ENCODE results near the gene CCDC167. TPM values are rescaled to one million over a fixed set of nuclear protein-coding genes. Genes with fewer than 3 reads are reported as not detected.

CCDC167 gene
- total RNA-seq, 1 experiment from 2014 or later, result 27.8 TPM

- H3K27ac ChIP-seq (ENCODE audit: low read depth, low read length), result no peak overlapping the region
- POLR2A ChIA-PET, result no interaction called here
- no peaks in the 10 kb centered on the region for H3K9me2 ChIP-seq (ENCODE audit: insufficient read depth)
- no peak overlapping the region for H3K4me2 ChIP-seq (ENCODE audit: low read length)
- TF ChIP-seq SP1 (IDR thresholded peaks at IDR 0.05; ENCODE audit: low read depth) (no peak), FOSL1 (IDR thresholded peaks at IDR 0.05; ENCODE audit: low read depth) (no peak), TCF7L2 (IDR thresholded peaks at IDR 0.05; ENCODE audit: borderline replicate concordance, extremely low read depth, insufficient read depth, insufficient read length) (no peak), EZH2 (IDR thresholded peaks at IDR 0.05) (no peak), YY1 (IDR thresholded peaks at IDR 0.05; ENCODE audit: extremely low read depth, insufficient replicate concordance, low read depth, low read length) (no peak), REST (IDR thresholded peaks at IDR 0.05; ENCODE audit: low read depth) (no peak), EZH2phosphoT487 (IDR thresholded peaks at IDR 0.05; ENCODE audit: borderline replicate concordance) (no peak), ZFX (IDR thresholded peaks at IDR 0.05) (no peak), SRF (IDR thresholded peaks at IDR 0.05; ENCODE audit: low read depth) (no peak), JUND (IDR thresholded peaks at IDR 0.05) (no peak)
- TF ChIP-seq, protein P1, sequence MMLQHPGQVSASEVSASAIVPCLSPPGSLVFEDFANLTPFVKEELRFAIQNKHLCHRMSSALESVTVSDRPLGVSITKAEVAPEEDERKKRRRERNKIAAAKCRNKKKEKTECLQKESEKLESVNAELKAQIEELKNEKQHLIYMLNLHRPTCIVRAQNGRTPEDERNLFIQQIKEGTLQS (IDR thresholded peaks at IDR 0.05), result no peak
- TF ChIP-seq, protein P2, sequence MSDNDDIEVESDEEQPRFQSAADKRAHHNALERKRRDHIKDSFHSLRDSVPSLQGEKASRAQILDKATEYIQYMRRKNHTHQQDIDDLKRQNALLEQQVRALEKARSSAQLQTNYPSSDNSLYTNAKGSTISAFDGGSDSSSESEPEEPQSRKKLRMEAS (IDR thresholded peaks at IDR 0.05), result no peak
- no peak overlapping the region for H3K4me3 ChIP-seq (replicated peaks in 1 of 2; ENCODE audit: low read depth in 1 of 2, low read length in 2 of 2)
- peaks cover 7% of the 10 kb centered on the region; the same call in 1 of the 2 replicates for H3K27me3 ChIP-seq (ENCODE audit: insufficient read depth, low read length)
- H3K36me3 ChIP-seq (ENCODE audit: control insufficient read depth in 1 of 2, insufficient read depth in 2 of 2, low read length in 2 of 2), result no peaks in the 10 kb centered on the region
- intact Hi-C loops (cut with micrococcal nuclease), result no loop called here
- no peaks in the 10 kb centered on the region for H3K9me3 ChIP-seq (ENCODE audit: control insufficient read depth in 1 of 2, insufficient read depth in 1 of 2, low read depth in 1 of 2, low read length in 2 of 2)
- no peak overlapping the region for H2AFZ ChIP-seq (ENCODE audit: low read depth, low read length, poor library complexity, severe bottlenecking)
- BruUV-seq (replicated peaks), result no TSS peak
- no peaks in the 10 kb centered on the region for H4K20me1 ChIP-seq (ENCODE audit: insufficient read depth)
- RAD21 ChIA-PET (ENCODE audit: low non-redundant PET in 1 of 2, low total read pairs in 2 of 2, uncharacterized antibody in 2 of 2, unreplicated experiment in 2 of 2), result no interaction called here
- H3K9ac ChIP-seq (ENCODE audit: low read length), result no peak overlapping the region
- CTCF ChIA-PET, result interaction anchor here (1.8 kb wide), 1 partner anchor 13 kb away, joined by 4 read pairs; no protein-coding TSS in a partner anchor
- H3K79me2 ChIP-seq (ENCODE audit: insufficient read depth, low read length), result no peaks in the 10 kb centered on the region
- ATAC-seq, result no peak
- no peak for DNase-seq (ENCODE audit: low read depth, low spot score)
- no peaks in the 10 kb centered on the region for H3K4me1 ChIP-seq (ENCODE audit: control insufficient read depth in 1 of 2, insufficient read depth in 2 of 2, low read length in 2 of 2)
Observed at GRCh38 chr6:37524970-37525318, 25.3 kb upstream of the CCDC167 start.
